GM12801 (cell line): Measurements from ENCODE around the gene TF.

Experiments used
- TF ChIP-seq, protein P1 (sequence below): IDR thresholded peaks from one replicate; pipeline ENCODE4 v1.5.1; 2011; ENCODE audit warnings: control low read depth; ENCODE audit not compliant: insufficient read length; ENCODE audit errors: extremely low read depth

Gene TF

DNA sequence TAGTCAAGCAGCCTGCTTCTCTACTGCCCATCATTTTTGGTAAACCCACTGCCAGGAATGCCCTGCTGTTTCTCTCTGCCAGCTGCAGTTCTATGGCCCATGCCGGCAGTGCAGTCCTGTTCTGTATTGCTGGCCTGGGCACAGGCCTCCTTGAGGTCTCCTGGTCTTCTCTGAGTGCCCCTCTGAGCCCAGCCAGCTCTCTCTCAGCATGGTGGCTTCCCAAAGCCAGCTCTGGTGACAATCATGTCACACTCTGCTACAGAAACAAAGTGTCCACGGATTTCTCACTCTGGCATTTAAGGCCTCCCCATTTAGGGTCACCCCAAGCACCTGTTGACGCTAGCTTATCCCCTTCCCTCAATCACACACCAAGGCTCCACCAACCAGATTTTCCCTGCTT lies 83.9 kb downstream of the TF start:
- TF ChIP-seq, protein P1, sequence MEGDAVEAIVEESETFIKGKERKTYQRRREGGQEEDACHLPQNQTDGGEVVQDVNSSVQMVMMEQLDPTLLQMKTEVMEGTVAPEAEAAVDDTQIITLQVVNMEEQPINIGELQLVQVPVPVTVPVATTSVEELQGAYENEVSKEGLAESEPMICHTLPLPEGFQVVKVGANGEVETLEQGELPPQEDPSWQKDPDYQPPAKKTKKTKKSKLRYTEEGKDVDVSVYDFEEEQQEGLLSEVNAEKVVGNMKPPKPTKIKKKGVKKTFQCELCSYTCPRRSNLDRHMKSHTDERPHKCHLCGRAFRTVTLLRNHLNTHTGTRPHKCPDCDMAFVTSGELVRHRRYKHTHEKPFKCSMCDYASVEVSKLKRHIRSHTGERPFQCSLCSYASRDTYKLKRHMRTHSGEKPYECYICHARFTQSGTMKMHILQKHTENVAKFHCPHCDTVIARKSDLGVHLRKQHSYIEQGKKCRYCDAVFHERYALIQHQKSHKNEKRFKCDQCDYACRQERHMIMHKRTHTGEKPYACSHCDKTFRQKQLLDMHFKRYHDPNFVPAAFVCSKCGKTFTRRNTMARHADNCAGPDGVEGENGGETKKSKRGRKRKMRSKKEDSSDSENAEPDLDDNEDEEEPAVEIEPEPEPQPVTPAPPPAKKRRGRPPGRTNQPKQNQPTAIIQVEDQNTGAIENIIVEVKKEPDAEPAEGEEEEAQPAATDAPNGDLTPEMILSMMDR: no peak

DNA sequence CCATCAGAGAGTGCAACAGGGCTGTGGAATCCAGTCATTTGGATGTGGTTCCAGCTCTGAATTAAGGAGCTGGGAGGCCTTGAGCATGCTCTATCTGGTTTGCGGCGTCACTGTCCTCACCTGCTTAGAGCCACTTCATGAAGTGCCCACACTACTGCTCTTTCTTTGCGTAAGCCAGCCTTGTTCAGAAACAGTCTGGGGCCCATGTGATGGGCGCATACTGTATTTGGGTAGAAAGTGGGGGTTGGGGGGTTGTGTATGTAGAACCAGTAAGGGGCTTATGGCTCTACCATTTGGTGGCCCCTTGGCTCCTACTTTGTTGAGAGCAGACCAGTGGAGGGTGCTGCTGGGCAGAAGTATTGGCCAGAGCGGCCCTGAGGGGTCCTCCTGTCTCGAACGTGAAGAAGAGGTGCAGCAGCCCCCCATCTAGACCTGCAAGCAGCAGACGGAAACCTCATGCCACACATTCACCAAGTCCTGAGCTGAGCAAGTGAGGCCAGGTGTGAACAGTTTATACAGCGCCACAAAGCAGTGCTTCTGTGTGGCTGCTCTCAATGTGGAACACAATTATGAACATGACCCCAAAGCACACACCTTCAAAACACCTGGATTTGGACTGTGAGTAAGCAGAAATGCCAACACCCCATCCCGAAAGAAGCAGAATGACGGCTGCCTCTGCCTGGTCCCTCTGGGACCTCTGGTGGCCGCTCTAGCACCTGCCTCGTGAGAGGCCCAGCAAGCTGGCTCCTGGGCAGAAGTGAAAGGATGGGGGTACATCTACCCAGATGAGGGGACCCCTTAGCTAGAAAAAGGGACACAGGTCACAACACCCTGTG lies 86.0 kb downstream of the TF start:
- TF ChIP-seq, protein P1: no peak

DNA sequence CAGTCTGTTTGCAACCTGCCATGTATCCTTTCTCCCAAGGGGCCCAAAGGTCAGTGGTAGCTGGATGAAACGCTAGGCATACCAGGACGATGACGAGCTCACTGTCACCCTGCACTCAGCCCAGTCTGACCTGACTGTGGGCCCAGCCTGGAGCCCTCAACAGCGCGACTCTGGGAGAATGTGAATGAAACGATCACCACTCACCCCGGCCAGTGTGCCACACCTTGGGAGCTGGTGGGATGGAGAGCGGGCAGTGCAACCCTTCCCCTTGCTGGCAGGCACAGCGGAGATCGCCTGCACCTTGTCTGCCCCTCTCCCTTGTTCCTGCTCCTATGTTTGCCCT lies 86.6 kb downstream of the TF start:
- TF ChIP-seq, protein P1: no peak

DNA sequence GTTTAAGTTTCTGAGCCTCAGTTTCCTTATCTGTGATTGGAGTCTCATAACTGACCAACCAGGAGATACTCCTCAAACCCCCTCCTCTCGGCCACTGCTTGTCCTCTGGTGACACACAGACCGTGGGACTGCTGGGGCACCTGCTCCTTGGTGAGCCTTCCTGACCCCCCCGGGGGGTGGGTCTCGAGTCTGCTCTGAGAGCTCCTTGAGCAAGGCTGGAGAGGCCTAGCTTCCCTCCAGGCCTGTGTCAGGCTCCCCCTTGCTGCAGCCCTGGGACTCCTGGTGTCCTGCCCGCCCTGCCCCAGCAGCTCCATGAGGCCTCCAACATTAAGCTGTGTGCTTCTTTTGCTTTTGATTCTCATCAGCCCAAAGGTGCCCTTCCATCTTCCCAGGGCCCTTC lies 87.1 kb downstream of the TF start:
- TF ChIP-seq, protein P1: no peak

DNA sequence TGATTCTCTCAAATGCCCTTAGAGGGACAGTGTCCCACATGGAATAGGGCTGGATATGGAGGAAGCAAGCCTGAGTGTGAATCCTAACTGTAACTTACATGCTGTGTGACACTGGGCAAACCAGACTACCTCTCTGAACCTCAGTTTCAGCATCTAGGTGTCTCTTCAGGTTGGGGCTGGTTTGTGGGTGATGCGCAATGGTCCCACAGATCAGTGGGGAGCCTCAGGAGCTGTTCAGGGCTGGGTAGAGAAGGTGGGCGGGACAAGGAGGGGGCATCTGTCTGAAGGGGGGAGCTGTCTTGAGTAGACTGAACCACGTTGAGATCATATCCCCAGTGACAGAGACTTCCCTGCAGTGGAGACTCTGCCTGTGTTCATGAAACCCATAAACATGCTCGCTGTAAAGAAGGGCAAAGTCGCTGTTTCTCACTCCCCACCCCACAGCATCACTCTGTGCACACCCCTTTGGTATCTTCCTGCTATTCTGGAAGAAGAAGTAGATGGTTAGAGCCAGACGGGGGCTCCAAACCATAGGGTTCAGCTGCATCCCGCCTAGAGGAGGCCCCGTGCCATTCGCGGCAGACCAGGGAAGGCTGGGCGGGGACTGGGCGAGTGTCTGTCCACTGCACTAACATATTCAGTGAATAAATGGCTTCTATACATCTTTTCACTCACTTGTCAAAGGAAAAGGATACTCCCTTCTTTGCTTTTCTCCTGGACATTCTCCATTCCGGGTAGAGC lies 87.9 kb downstream of the TF start:
- TF ChIP-seq, protein P1: no peak

DNA sequence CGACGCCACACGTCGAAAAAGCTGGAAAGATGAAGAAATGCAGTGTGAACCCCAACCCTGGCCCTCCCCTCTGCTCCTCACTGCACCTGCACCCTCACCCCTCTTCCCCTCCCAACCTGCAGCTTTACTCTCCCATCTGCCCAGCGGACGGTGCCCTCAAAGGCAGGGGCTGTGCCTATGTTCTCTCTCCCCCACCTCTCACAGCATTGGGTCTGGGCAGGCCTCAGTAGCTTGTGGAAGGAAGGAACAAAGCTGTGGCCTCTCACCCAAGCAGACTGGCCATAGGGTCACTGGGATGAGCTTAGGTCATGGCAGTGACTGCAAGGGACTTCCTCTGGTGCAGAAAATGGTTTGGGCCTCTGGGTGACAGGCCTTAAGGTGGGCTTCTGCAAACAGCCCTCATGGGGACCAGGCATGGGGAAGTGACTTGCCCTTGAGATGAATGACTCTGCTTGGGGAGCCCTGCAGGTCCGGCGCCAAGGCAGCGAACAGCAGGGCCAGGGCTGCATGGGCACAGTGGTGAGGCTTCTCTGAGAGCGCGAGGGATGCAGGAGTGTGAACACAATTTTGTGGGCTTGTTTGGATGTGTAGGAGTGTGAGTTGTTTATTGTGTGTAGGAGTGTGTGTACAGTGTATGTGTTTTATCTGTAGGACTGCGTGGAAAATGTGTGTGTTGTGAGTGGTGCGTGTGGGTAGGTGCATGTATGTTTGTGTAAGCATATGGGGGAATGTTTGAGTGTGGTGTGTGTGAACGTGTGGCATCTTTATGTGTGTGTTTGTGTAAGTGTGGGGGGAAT lies 88.6 kb downstream of the TF start:
- TF ChIP-seq, protein P1: no peak

DNA sequence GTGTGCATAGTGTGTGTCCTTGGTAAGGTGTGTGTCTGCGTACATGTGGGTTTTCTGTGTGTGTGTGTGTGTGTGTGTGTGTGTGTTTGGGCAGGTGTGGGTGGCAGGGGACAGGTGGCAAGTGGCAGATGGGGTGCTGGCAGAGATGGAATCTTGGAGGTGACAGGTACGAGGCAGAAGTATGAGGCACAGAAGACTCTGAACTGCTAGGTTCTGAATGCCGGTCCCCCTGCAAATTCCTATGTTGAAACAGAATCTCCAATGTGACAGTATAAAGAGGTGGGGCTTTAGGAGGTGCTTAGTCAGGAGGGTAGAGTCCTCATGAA lies 89.2 kb downstream of the TF start:
- TF ChIP-seq, protein P1: no peak
